Body of pancreas (tissue), 4 donors: ENCODE measurements around the gene C19orf81. TPM values are rescaled to one million over a fixed set of nuclear protein-coding genes. Genes with fewer than 3 reads are reported as not detected.

Source experiments
- ATAC-seq: fragments of 150-250 bp; one replicate; pipeline ENCODE4 v1.9.1; 2016
- DNase-seq, 4 donors: peaks; one replicate each; pipeline ENCODE4 v3.0.0-alpha.2; 2019
- H3K27ac ChIP-seq, 4 donors: fragments of 200-600 bp; sonication (generic); 1 replicate in 3 of 4; 2 replicates in 1 of 4; pipeline versions ENCODE4 v1.5.1 to v1.6.1; 2016 to 2019; ENCODE audit warnings: mild to moderate bottlenecking in 1 of 4, mixed read lengths in 1 of 4, moderate library complexity in 1 of 4
- H3K27me3 ChIP-seq, 2 donors: fragments of 200-600 bp; sonication (generic); one replicate each; pipeline ENCODE4 v1.6.0; 2016; ENCODE audit warnings: mild to moderate bottlenecking in 1 of 2
- H3K36me3 ChIP-seq, 2 donors: fragments of 200-600 bp; sonication (generic); replicated peaks in 1 of 2; 2 replicates each; pipeline ENCODE4 v1.5.1; 2016; ENCODE audit warnings: low read depth in 2 of 2; ENCODE audit not compliant: insufficient read depth in 1 of 2
- H3K4me1 ChIP-seq: fragments of 200-600 bp; sonication (generic); one replicate; pipeline ENCODE4 v1.6.0; 2016
- H3K4me3 ChIP-seq, 2 donors: fragments of 200-600 bp; sonication (generic); 1 replicate in 1 of 2; 2 replicates in 1 of 2; pipeline ENCODE4 v1.5.1; 2016 to 2019
- H3K9me3 ChIP-seq, 3 donors: fragments of 200-600 bp; sonication (generic); 1 replicate in 2 of 3; 2 replicates in 1 of 3; pipeline ENCODE4 v1.5.1; 2016
- POLR2A ChIP-seq, 3 donors: fragments of 450-650 bp; IDR thresholded peaks; one replicate each; pipeline ENCODE4 v1.6.1; 2016; ENCODE audit warnings: antibody characterized with exemption in 3 of 3, mild to moderate bottlenecking in 2 of 3
- WGBS, 2 donors: methylation state at CpG; one replicate each; pipeline ENCODE4 v1.1.5; 2017; 5-methylcytosine and 5-hydroxymethylcytosine counted together
- intact Hi-C: fragments of 100-400 bp; cut with DNase I; formaldehyde crosslinking; loops from one replicate; pipeline ENCODE4 v1.15.1; 2023
- total RNA-seq, 2 donors: library from RNA; depleted of rRNA; stranded (reverse); fragments of >200 nt; gene quantifications; one replicate each; pipeline ENCODE4 v1.1.0, GENCODE V29; 2016
- TF ChIP-seq, protein P1 (sequence below), 7 experiments: fragments of 450-650 bp in 4 of 7; fragments of 200-600 bp in 3 of 7; sonication (generic) in 3 of 7; IDR thresholded peaks; one replicate each; pipeline ENCODE4 v1.5.1; 2016 to 2019; ENCODE audit warnings: antibody characterized with exemption in 7 of 7

Gene C19orf81
- total RNA-seq, 2 donors from 2014 or later: not detected

DNA sequence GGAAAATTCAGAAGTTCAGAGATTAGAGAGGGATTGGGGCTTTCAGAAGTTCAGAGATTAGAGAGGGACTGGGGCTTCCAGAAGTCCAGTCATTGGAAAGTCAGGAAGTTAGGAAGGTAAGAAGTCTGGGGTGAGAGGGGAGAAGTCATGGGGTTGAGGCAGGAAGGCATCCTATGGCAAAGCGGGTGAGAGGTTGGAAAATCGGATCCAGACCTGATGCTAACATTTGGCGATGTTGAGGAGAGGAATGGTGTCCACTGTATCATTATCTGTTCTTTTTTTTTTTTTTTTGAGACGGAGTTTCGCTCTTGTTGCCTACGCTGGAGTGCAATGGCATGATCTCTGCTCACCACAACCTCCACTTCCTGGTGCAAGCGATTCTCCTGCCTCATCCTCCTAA is 20.7 kb upstream of the C19orf81 start:
- TF ChIP-seq POLR2A (IDR thresholded peaks at IDR 0.05): no peak
- TF ChIP-seq, protein P1, sequence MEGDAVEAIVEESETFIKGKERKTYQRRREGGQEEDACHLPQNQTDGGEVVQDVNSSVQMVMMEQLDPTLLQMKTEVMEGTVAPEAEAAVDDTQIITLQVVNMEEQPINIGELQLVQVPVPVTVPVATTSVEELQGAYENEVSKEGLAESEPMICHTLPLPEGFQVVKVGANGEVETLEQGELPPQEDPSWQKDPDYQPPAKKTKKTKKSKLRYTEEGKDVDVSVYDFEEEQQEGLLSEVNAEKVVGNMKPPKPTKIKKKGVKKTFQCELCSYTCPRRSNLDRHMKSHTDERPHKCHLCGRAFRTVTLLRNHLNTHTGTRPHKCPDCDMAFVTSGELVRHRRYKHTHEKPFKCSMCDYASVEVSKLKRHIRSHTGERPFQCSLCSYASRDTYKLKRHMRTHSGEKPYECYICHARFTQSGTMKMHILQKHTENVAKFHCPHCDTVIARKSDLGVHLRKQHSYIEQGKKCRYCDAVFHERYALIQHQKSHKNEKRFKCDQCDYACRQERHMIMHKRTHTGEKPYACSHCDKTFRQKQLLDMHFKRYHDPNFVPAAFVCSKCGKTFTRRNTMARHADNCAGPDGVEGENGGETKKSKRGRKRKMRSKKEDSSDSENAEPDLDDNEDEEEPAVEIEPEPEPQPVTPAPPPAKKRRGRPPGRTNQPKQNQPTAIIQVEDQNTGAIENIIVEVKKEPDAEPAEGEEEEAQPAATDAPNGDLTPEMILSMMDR (IDR thresholded peaks at IDR 0.05): no peak
- H3K27me3 ChIP-seq: no peaks in the 10 kb centered on the region
- no peaks in the 10 kb centered on the region for H3K4me1 ChIP-seq
- H3K4me3 ChIP-seq: no peak overlapping the region
- intact Hi-C loops: no loop called here
- DNase-seq (no peak), ATAC-seq (no peak)
- 80 to 87% methylated on average over 7 of the region's 7 CpGs for WGBS, 2 donors
- H3K27ac ChIP-seq: no peak overlapping the region
- H3K9me3 ChIP-seq: peaks cover 0 to 5% (median 0%) of the 10 kb centered on the region in 3 donors
- no peaks in the 10 kb centered on the region for H3K36me3 ChIP-seq

DNA sequence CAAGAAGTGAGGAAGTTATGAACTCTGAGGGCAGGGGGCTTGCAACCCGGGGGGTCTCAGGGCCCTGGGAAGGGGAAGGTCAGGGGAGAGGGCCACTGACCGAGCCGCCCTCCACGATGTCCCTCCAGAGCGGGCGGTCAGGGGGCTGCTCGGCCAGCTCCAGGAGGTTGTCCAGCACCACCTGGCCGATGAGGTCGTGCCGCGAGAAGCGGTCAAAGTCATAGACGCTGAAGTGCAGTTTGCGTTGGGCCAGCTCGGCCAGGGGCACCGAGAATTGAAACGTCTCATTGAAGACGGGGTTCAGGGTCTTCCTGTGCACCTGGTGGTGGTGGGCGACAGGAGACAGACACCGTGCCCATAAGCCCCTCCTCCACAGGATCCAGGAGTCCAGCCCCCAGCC is 20.1 kb upstream of the C19orf81 start:
- TF ChIP-seq POLR2A (IDR thresholded peaks at IDR 0.05): no peak
- TF ChIP-seq, protein P1 (IDR thresholded peaks at IDR 0.05): no peak
- Histone ChIP-seq H3K9me3 (peaks cover 0 to 12% (median 0%) of the 10 kb centered on the region in 3 donors), H3K4me1 (no peaks in the 10 kb centered on the region), H3K4me3 (no peak overlapping the region), H3K27me3 (no peaks in the 10 kb centered on the region), H3K36me3 (no peaks in the 10 kb centered on the region), H3K27ac (no peak overlapping the region)
- ATAC-seq (no peak), DNase-seq (no peak)
- 68 to 71% methylated on average over 17 to 20 of the region's 20 CpGs for WGBS, 2 donors
- intact Hi-C loops: no loop called here

DNA sequence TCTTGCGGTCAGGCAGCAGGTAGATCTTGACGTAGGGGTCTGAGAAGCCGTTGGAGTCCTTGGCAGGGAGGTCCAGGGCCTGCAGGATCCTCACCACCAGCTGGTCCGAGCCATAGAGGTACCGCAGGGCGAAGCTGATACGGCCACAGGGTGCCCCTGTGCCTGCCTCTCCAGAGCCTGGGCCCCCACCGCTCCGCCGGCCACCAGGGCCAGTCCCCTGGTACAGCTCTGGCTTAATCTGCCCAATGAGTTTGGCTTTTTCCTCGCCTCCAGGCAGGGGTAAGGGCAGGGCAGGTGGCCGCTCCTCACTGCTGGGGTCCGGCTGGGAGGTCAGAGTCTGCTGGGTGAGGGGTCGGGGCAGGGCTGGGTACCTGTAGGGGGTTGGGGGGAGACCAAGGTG is 19.4 kb upstream of the C19orf81 start:
- H3K9me3 ChIP-seq: peaks cover 0 to 18% (median 0%) of the 10 kb centered on the region in 3 donors
- DNase-seq: no peak
- 59% methylated on average over 11 of the region's 14 CpGs; no CpG with 5 or more reads in 1 of the 2 donors for WGBS, 2 donors
- TF ChIP-seq, protein P1 (IDR thresholded peaks at IDR 0.05): no peak
- TF ChIP-seq POLR2A (IDR thresholded peaks at IDR 0.05): no peak
- no peak overlapping the region for H3K27ac ChIP-seq
- intact Hi-C loops: no loop called here
- no peaks in the 10 kb centered on the region for H3K4me1 ChIP-seq
- H3K27me3 ChIP-seq: no peaks in the 10 kb centered on the region
- ATAC-seq: no peak
- no peak overlapping the region for H3K4me3 ChIP-seq
- H3K36me3 ChIP-seq: no peaks in the 10 kb centered on the region

DNA sequence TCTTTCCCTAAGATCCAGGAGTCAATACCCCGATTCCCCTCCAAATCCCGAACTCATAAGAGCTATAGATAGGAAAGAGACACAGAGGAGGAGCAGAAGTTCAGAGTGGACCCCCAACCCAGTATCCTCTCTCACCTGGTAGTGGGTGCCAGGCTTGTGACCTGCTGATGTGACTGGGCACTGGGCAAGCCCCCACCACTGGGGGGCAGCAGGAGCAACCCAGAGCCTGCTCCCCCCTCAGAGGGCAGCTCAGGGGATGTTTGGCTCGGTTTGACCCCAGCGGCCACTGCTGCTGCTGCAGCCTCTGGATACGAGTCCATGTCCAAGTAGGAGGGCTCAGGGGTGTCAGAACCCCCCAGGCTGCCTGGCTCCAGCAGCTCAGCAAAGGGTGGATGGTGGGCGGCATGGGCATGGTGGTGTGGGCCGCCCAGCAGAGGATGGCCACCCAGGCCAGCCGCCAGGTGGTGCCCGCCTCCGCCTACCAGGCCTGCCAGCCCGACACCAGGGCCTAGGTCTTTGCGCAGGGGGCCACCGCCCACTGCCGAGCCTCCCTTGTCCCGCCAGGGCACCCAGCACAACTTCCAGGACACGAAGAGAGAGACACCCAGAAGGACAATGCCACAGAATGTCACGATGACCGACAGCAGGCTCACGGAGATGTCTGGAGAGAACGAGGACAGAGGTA is 17.0 kb upstream of the C19orf81 start:
- DNase-seq (no peak), ATAC-seq (no peak)
- Histone ChIP-seq H3K27me3 (no peaks in the 10 kb centered on the region), H3K27ac (no peak overlapping the region), H3K9me3 (peaks cover 0 to 25% (median 0%) of the 10 kb centered on the region in 3 donors), H3K4me3 (no peak overlapping the region), H3K36me3 (no peaks in the 10 kb centered on the region), H3K4me1 (no peaks in the 10 kb centered on the region)
- 70 to 76% methylated on average over 11 to 20 of the region's 20 CpGs for WGBS, 2 donors
- intact Hi-C loops: no loop called here
- TF ChIP-seq POLR2A (IDR thresholded peaks at IDR 0.05): no peak
- TF ChIP-seq, protein P1 (IDR thresholded peaks at IDR 0.05): no peak

DNA sequence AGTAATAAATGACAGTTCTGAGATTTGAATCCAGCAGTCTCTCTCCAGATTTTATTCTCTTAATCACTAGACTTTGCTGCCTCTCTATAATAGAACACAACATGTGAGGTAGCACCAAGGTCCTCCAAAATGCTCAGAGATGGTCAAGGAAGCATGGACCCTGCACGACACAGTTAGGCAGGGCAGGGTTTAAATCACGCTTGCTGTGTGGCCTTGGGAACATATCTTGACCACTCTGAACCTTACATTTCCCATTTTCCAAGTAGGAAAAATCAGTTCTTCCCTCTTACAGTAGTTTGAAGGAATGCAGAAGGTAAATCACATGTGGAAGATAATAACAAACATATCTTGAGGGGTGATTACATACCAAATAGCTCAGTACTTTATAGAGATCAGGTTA is 15.9 kb upstream of the C19orf81 start:
- TF ChIP-seq, protein P1 (IDR thresholded peaks at IDR 0.05): no peak
- TF ChIP-seq POLR2A (IDR thresholded peaks at IDR 0.05): no peak
- ATAC-seq: no peak
- Histone ChIP-seq H3K4me3 (no peak overlapping the region), H3K27ac (no peak overlapping the region), H3K36me3 (no peaks in the 10 kb centered on the region), H3K4me1 (no peaks in the 10 kb centered on the region), H3K27me3 (peaks cover 0 to 6% of the 10 kb centered on the region in 2 donors), H3K9me3 (peaks cover 0 to 25% (median 0%) of the 10 kb centered on the region in 3 donors)
- no peak for DNase-seq
- 46 to 69% methylated on average over 2 of the region's 2 CpGs for WGBS, 2 donors
- intact Hi-C loops: no loop called here
